Fibroblast of lung (primary cell): Measurements from ENCODE around the gene DSCAML1. TPM values are rescaled to one million over a fixed set of nuclear protein-coding genes. Genes with fewer than 3 reads are reported as not detected.

Experiments used
- DNase-seq, 2 donors: peaks; one replicate each; pipeline versions ENCODE4 v3.0.0 to v3.0.0-alpha.2; 2010; ENCODE audit warnings: low read depth in 2 of 2
- H2AFZ ChIP-seq: 2 replicates; pipeline ENCODE4 v1.5.1; 2012; ENCODE audit warnings: low read length, control low read depth, inconsistent platforms
- H3K27ac ChIP-seq: 2 replicates; pipeline ENCODE4 v1.5.1; 2011; ENCODE audit warnings: low read length, control low read depth; ENCODE audit not compliant: insufficient read depth
- H3K27me3 ChIP-seq: 2 replicates; pipeline ENCODE4 v1.5.1; 2011; ENCODE audit warnings: mild to moderate bottlenecking, low read length; ENCODE audit not compliant: control insufficient read depth, insufficient read depth
- H3K36me3 ChIP-seq: 2 replicates; pipeline ENCODE4 v1.5.1; 2011; ENCODE audit warnings: low read length; ENCODE audit not compliant: control insufficient read depth, insufficient read depth
- H3K4me1 ChIP-seq: 2 replicates; pipeline ENCODE4 v1.5.1; 2011; ENCODE audit warnings: low read length; ENCODE audit not compliant: control insufficient read depth, insufficient read depth; ENCODE audit errors: extremely low read depth
- H3K4me2 ChIP-seq: 2 replicates; pipeline ENCODE4 v1.5.1; 2011; ENCODE audit warnings: low read length, control low read depth; ENCODE audit not compliant: insufficient read depth; ENCODE audit errors: extremely low read depth
- H3K4me3 ChIP-seq, 4 experiments: fragments of 200-600 bp in 1 of 4; sonication (generic) in 1 of 4; replicated peaks in 1 of 4; 2 replicates each; pipeline ENCODE4 v1.5.1; 2011 to 2016; ENCODE audit warnings: low read length in 4 of 4, low read depth in 3 of 4, mild to moderate bottlenecking in 3 of 4, control low read depth in 2 of 4, inconsistent platforms in 1 of 4, mixed read lengths in 1 of 4; ENCODE audit not compliant: insufficient read depth in 1 of 4; ENCODE audit errors: control extremely low read depth in 1 of 4
- H3K79me2 ChIP-seq: 2 replicates; pipeline ENCODE4 v1.5.1; 2012; ENCODE audit warnings: mild to moderate bottlenecking, low read length, inconsistent platforms; ENCODE audit not compliant: control insufficient read depth, insufficient read depth
- H3K9ac ChIP-seq: 2 replicates; pipeline ENCODE4 v1.5.1; 2011; ENCODE audit warnings: mild to moderate bottlenecking, low read length, control low read depth; ENCODE audit not compliant: insufficient read depth
- H3K9me3 ChIP-seq: 2 replicates; pipeline ENCODE4 v1.5.1; 2012; ENCODE audit warnings: low read depth, low read length; ENCODE audit not compliant: control insufficient read depth, insufficient read depth
- H4K20me1 ChIP-seq: 2 replicates; pipeline ENCODE4 v1.5.1; 2011; ENCODE audit warnings: low read length; ENCODE audit not compliant: control insufficient read depth, insufficient read depth; ENCODE audit errors: extremely low read depth
- EZH2 ChIP-seq: IDR thresholded peaks from 2 replicates; pipeline ENCODE4 v1.5.1; 2012; ENCODE audit warnings: low read length, control low read depth, mild to moderate bottlenecking; ENCODE audit errors: missing control alignments
- polyA plus RNA-seq, 2 donors: library from polyadenylated mRNA; depleted of rRNA in 1 of 2; stranded (reverse) in 1 of 2; unstranded in 1 of 2; fragments of >200 nt; gene quantifications; 2 replicates each; pipeline ENCODE4 v1.2.1, GENCODE V29; 2011 to 2012; ENCODE audit warnings: missing spikeins in 1 of 2
- total RNA-seq: library from RNA; depleted of rRNA; stranded (reverse); fragments of >200 nt; gene quantifications from 2 replicates; pipeline ENCODE4 v1.2.1, GENCODE V29; 2014
- TF ChIP-seq, protein P1 (sequence below), 2 donors: IDR thresholded peaks in 1 of 2; conservative IDR thresholded peaks in 1 of 2; 1 replicate in 1 of 2; 2 replicates in 1 of 2; pipeline ENCODE4 v1.5.1; 2011 to 2012; ENCODE audit warnings: low read length in 2 of 2, control low read depth in 1 of 2, inconsistent platforms in 1 of 2, low read depth in 1 of 2, mild to moderate bottlenecking in 1 of 2

DSCAML1 gene
- total and polyA plus RNA-seq, 2 donors (not counting 1 experiment from before 2014, with no cell fraction given) = not detected

DNA sequence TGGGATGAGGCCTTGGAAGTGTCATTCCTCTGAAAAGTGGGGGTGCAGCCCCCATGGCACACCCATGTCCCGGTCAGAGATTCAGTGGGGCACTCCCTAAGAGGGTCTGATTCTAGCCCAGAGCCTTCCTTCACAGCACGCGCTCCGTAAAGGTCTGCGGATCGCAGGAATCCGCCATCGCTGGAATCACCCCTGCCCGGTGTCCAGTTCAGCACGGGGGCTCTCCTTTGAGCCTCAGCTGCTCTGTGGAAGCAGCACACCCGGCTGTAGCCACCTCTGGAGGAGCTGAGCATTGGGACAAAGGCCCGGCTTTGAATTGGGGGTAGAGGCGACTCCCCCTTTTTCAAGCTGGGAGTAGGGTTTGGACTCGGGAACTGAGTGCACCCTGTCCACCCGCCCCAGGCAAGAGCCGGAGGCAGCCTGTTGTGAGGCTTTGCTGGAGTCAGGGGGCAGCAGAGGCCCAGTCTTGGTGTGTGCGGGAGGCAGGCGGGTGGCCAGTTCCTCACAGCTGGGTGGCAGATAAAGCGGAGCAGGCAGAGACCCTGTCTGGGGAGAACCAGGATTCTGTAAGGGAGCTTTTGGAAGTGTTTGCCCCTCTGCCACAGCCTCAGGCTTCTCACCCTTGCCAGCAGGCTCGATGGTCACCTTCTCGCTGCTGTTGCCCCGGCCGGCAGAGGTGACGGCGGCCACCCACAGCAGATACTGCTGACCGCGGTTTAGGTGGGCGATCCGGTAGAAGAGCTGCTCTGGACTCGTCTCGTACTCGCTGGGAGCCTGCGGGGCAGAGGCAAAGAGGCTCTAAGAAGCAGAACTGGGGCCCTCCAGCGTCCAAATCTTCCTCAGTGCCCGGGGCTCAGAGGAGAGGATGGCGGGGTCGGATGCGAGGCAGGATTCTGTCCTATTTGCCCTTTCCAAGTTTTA, 353.5 kb downstream of the DSCAML1 start:
- no peak overlapping the region for H3K27ac ChIP-seq
- peaks cover 17% of the 10 kb centered on the region for H3K27me3 ChIP-seq
- H3K9ac ChIP-seq = no peak overlapping the region
- no peak overlapping the region for H3K4me2 ChIP-seq
- no peak overlapping the region for H2AFZ ChIP-seq
- no peaks in the 10 kb centered on the region for H4K20me1 ChIP-seq
- H3K36me3 ChIP-seq = no peaks in the 10 kb centered on the region
- TF ChIP-seq EZH2 = peak; percentile 74
- TF ChIP-seq, protein P1, sequence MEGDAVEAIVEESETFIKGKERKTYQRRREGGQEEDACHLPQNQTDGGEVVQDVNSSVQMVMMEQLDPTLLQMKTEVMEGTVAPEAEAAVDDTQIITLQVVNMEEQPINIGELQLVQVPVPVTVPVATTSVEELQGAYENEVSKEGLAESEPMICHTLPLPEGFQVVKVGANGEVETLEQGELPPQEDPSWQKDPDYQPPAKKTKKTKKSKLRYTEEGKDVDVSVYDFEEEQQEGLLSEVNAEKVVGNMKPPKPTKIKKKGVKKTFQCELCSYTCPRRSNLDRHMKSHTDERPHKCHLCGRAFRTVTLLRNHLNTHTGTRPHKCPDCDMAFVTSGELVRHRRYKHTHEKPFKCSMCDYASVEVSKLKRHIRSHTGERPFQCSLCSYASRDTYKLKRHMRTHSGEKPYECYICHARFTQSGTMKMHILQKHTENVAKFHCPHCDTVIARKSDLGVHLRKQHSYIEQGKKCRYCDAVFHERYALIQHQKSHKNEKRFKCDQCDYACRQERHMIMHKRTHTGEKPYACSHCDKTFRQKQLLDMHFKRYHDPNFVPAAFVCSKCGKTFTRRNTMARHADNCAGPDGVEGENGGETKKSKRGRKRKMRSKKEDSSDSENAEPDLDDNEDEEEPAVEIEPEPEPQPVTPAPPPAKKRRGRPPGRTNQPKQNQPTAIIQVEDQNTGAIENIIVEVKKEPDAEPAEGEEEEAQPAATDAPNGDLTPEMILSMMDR (conservative IDR thresholded peaks at IDR 0.05 in 1 of 2, IDR thresholded peaks at IDR 0.05 in 1 of 2; ENCODE audit: low read depth in 1 of 2, low read length in 2 of 2) = peak; percentile 46 to 54
- peak; percentile 25 to 29 for DNase-seq
- H3K9me3 ChIP-seq = no peaks in the 10 kb centered on the region
- no peak overlapping the region for H3K4me3 ChIP-seq
- no peaks in the 10 kb centered on the region for H3K4me1 ChIP-seq
- H3K79me2 ChIP-seq = no peaks in the 10 kb centered on the region

DNA sequence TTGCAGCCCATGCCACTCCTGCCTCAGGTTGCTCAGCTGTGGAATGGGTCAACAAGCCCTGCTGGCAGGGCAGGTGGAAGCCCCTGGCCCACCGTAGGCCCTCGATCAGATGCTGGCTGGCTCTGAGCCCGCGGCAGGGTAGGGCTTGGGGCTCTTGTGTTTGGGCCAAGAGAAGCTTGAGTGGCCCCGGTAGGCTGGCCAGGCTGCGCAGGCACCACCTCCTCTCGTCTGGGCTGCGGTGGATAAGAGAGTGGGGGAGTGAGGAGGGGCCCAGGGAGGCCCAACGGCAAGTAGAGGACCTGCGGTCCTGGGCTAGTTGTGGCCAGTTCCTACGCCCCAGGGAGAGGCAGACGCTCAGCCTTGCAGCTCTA, 354.2 kb downstream of the DSCAML1 start:
- Histone ChIP-seq H3K4me2 (no peak overlapping the region), H3K27me3 (peaks cover 17% of the 10 kb centered on the region), H3K9me3 (no peaks in the 10 kb centered on the region), H3K4me3 (no peak overlapping the region), H3K27ac (no peak overlapping the region), H3K79me2 (no peaks in the 10 kb centered on the region), H3K9ac (no peak overlapping the region), H3K36me3 (no peaks in the 10 kb centered on the region), H2AFZ (no peak overlapping the region), H4K20me1 (no peaks in the 10 kb centered on the region), H3K4me1 (no peaks in the 10 kb centered on the region)
- no peak for DNase-seq
- TF ChIP-seq, protein P1 (conservative IDR thresholded peaks at IDR 0.05 in 1 of 2, IDR thresholded peaks at IDR 0.05 in 1 of 2; ENCODE audit: low read depth in 1 of 2, low read length in 2 of 2) = no peak
- TF ChIP-seq EZH2 = no peak

DNA sequence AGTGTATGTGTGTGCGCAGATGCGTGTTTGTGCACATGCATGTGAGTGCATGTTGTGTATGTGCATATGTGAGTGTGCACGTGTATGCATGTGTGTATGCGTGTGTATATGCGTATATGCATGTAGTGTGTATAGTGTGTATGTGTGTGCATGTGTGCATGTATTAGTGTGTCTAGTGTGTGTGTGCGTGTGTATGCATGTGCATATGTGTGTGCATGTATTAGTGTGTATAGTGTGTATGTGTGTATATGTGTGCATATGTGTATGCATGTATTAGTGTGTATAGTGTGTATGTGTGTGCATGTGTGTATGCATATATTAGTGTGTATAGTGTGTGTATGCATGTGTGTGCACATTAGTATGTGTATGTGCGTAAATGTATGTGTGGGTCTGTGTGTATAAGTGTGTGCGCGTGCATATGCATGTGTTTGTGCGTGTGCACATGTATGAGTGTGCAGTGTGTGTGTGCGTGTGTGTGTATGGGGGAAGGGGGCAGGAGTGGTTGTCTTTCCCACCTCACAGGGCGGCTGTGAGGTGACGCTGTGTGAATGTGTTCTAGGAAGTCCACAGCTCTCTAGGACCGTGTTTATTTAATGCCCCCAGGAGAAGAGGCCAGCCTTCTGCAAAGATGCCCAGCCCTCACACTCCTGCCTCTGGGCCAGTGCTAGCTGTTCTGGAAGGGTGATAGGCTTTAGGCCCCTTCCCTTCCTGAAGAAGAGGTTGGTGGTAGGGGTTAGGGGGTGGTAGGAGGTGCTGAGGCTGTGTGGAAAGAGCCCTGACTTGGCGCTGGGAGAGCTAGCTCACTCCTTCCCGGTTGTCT, 354.8 kb downstream of the DSCAML1 start:
- TF ChIP-seq, protein P1 (conservative IDR thresholded peaks at IDR 0.05 in 1 of 2, IDR thresholded peaks at IDR 0.05 in 1 of 2; ENCODE audit: low read depth in 1 of 2, low read length in 2 of 2) = no peak
- no peak for TF ChIP-seq EZH2
- H3K79me2 ChIP-seq = no peaks in the 10 kb centered on the region
- H3K27ac ChIP-seq = no peak overlapping the region
- no peak overlapping the region for H3K4me3 ChIP-seq
- no peaks in the 10 kb centered on the region for H4K20me1 ChIP-seq
- no peaks in the 10 kb centered on the region for H3K36me3 ChIP-seq
- H3K4me1 ChIP-seq = no peaks in the 10 kb centered on the region
- DNase-seq = no peak
- H3K4me2 ChIP-seq = no peak overlapping the region
- H2AFZ ChIP-seq = no peak overlapping the region
- H3K9ac ChIP-seq = no peak overlapping the region
- H3K27me3 ChIP-seq = peaks cover 17% of the 10 kb centered on the region
- H3K9me3 ChIP-seq = no peaks in the 10 kb centered on the region
